ENCODE data around the gene CACNA1D.

Gene CACNA1D

DNA sequence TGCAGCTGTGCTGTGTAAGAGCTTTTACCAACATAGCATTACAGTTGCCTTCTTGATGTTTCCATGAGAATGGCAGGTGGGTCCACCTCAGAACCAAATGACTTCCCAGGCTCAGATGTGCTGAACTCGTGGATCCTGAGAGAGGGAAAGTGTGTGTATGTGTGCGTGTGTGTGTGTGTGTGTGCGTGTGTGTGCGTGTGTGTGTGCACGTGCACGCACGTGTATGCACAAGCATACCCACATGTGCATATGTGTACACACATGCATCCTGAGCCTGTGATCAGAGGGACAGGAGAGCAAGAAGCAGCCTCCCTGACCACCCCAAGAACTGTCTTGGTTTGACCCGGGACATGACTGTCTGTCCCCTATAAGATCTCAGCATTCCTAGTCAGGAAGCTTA is 303.7 kb downstream of the CACNA1D start:
- Histone ChIP-seq H3K4me3 (ENCODE audit: extremely low read depth, insufficient read depth, low read length, poor library complexity, severe bottlenecking) (no peak overlapping the region), H3K9me3 (ENCODE audit: control insufficient read depth, low read length) (no peaks in the 10 kb centered on the region), H3K4me1 (ENCODE audit: control insufficient read depth, insufficient read depth, low read length, poor library complexity, severe bottlenecking) (peaks cover 7% of the 10 kb centered on the region), H3K36me3 (ENCODE audit: control insufficient read depth, insufficient read depth, low read length) (no peaks in the 10 kb centered on the region), H3K27ac (ENCODE audit: low read depth, low read length, severe bottlenecking) (no peak overlapping the region)
- 84 to 85% methylated on average over 6 of the region's 8 CpGs for WGBS, 2 experiments (ENCODE audit: insufficient coverage in 2 of 2)

DNA sequence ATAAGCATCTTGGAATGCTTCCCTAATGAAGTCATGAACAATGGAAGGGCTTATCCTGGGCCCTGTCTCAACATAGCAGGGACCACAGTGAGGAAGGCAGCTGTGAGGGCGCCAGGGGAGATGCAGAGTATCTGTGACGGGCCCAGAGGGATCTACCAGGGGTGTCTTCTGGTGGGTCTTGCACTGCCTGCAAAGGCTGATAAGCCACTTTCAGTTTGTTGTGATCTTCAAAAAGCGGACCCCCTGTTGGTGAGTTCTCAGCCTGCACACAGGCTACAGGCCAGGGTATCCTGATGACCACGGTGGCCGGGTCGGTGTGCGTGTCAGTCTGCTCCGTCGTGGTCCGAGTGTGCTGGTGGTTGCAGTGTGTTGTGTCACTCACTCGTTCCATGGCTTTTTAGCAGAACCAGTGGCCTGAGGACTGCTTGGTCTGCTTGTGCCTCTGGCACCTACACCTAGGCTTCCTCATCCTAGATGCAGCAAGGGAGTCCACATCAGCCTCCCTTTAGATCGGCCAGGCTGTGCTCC is 305.0 kb downstream of the CACNA1D start:
- no peak overlapping the region for H3K27ac ChIP-seq (ENCODE audit: low read depth, low read length, severe bottlenecking)

DNA sequence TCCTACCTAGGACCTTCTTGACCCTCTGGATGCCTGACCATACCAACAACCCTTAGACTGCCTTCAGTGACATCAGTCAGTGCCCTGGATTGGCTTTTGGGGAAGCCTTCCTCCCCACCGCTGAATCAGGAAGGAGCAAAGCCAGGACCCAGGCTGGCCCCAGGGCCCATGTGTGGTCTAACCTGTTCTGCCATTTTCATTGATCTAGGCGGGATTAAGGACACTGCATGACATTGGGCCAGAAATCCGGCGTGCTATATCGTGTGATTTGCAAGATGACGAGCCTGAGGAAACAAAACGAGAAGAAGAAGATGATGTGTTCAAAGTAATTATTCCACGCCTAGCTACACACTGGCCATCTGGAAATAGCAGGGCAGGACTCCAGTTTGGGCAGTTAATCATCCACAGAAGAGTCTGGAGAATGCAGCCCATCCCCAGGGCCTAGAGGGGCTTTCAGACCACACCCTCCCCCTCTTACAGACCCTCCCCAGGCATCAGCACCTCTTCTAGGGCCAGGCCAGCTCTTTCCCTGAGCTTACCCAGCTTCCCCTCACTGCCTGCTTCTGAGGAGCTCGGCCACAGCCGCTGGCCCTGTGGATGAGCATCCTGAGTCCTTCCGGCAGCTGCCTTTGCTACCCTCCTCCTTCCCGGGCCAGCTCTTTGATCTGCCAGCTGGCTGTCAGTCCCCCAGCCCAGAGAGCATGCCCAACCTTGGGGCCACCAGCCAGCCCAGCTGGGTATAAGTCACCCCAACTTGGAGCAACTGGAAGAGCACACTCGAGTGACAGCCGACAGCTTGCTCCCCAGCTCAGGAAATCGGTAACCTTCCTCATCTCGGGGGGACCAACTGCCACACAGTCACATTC is 305.9 kb downstream of the CACNA1D start:
- 91% methylated on average over 15 to 16 of the region's 16 CpGs for WGBS, 2 experiments (ENCODE audit: insufficient coverage in 2 of 2)
- Histone ChIP-seq H3K36me3 (ENCODE audit: control insufficient read depth, insufficient read depth, low read length) (no peaks in the 10 kb centered on the region), H3K27ac (ENCODE audit: low read depth, low read length, severe bottlenecking) (no peak overlapping the region), H3K9me3 (ENCODE audit: control insufficient read depth, low read length) (no peaks in the 10 kb centered on the region), H3K4me1 (ENCODE audit: control insufficient read depth, insufficient read depth, low read length, poor library complexity, severe bottlenecking) (peaks cover 17% of the 10 kb centered on the region), H3K4me3 (ENCODE audit: extremely low read depth, insufficient read depth, low read length, poor library complexity, severe bottlenecking) (no peak overlapping the region)

More for the DNA sequence above, 305.0 kb downstream of the CACNA1D start:
- no peak overlapping the region for H3K4me3 ChIP-seq (ENCODE audit: extremely low read depth, insufficient read depth, low read length, poor library complexity, severe bottlenecking)
- H3K4me1 ChIP-seq (ENCODE audit: control insufficient read depth, insufficient read depth, low read length, poor library complexity, severe bottlenecking), result peaks cover 12% of the 10 kb centered on the region
- no peaks in the 10 kb centered on the region for H3K9me3 ChIP-seq (ENCODE audit: control insufficient read depth, low read length)
- WGBS, 2 experiments (ENCODE audit: insufficient coverage in 2 of 2), result 89 to 94% methylated on average over 11 to 12 of the region's 12 CpGs
- H3K36me3 ChIP-seq (ENCODE audit: control insufficient read depth, insufficient read depth, low read length), result no peaks in the 10 kb centered on the region

DNA sequence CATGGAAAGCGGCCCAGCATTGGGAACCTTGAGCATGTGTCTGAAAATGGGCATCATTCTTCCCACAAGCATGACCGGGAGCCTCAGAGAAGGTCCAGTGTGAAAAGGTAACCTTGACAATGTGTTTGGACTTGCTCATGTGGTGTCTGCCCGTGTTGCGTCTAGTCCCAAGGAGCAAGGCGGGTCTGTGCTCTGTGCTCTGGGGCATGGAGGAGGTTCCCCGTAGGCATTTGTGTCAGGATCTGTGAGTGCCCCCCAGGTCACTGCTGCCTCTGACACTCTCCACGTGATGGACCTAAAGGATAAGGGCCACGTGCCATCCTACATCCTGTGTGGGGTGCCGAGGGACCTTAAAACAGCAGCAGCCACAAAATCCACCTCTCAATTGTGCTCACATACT is 306.9 kb downstream of the CACNA1D start:
- peaks cover 23% of the 10 kb centered on the region for H3K4me1 ChIP-seq (ENCODE audit: control insufficient read depth, insufficient read depth, low read length, poor library complexity, severe bottlenecking)
- no peaks in the 10 kb centered on the region for H3K36me3 ChIP-seq (ENCODE audit: control insufficient read depth, insufficient read depth, low read length)
- H3K27ac ChIP-seq (ENCODE audit: low read depth, low read length, severe bottlenecking), result no peak overlapping the region
- H3K9me3 ChIP-seq (ENCODE audit: control insufficient read depth, low read length), result no peaks in the 10 kb centered on the region
- WGBS, 2 experiments (ENCODE audit: insufficient coverage in 2 of 2), result 91 to 96% methylated on average over 9 of the region's 9 CpGs
- no peak overlapping the region for H3K4me3 ChIP-seq (ENCODE audit: extremely low read depth, insufficient read depth, low read length, poor library complexity, severe bottlenecking)

DNA sequence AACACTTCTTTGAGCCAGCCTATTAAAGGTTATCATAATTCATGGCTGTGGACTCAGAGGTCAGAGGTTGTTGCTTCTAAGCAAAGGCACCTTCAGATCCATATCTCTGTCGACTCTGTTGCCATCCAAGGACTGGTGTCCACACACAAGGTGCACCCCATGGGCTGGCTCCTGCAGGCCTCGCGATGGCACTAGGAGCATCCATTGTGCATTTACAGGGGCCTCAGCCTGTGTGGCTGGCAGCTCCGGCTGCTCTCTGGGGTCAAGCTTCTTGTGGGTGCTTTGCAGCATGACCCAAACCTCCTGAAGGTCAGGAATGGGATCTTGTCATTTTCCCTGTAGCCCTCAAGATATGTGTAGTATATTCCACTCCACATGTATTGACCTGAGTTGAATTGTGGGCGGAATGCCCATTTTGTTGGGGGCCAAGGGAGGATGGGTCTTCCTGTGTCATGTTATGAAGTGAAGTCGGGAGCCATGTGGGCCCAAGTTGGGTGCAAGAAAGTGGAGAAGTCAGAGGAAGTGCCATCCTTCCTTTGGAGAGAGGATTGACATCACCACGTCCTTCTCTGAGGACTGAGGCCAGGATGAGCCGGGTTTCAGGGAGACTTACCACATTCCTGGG is 308.0 kb downstream of the CACNA1D start:
- Histone ChIP-seq H3K4me1 (ENCODE audit: control insufficient read depth, insufficient read depth, low read length, poor library complexity, severe bottlenecking) (peaks cover 26% of the 10 kb centered on the region), H3K4me3 (ENCODE audit: extremely low read depth, insufficient read depth, low read length, poor library complexity, severe bottlenecking) (no peak overlapping the region), H3K27ac (ENCODE audit: low read depth, low read length, severe bottlenecking) (no peak overlapping the region), H3K9me3 (ENCODE audit: control insufficient read depth, low read length) (no peaks in the 10 kb centered on the region), H3K36me3 (ENCODE audit: control insufficient read depth, insufficient read depth, low read length) (no peaks in the 10 kb centered on the region)
- WGBS, 2 experiments (ENCODE audit: insufficient coverage in 2 of 2), result 95 to 96% methylated on average over 5 to 7 of the region's 8 CpGs

DNA sequence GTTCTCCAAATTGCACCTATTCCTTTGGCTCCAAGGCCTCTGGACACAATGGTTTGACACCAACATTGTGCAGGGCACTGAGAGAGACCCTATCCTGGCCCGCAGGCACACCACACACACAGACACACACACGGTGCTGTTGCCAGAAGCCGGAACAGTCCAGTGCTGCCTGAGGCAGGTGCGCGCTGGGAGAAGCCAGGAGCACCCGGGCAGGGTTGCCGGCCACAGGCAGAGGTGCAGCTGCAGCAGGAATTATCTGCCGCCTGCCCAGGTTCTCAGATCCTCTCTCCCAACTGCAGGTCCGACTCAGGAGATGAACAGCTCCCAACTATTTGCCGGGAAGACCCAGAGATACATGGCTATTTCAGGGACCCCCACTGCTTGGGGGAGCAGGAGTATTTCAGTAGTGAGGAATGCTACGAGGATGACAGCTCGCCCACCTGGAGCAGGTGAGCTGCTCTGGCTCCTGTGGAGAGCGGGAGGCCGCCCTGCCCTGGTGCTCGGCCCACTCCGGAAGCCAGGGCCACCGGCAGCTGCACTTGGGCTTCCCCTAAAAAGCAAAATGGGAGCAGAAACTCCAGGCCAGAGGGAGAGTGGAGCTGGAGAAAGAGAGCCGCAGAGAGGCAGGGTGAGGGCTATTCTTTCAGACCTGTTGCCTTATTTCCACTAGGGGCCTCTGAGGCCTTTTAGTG is 308.9 kb downstream of the CACNA1D start:
- no peaks in the 10 kb centered on the region for H3K9me3 ChIP-seq (ENCODE audit: control insufficient read depth, low read length)
- no peak overlapping the region for H3K4me3 ChIP-seq (ENCODE audit: extremely low read depth, insufficient read depth, low read length, poor library complexity, severe bottlenecking)
- no peak overlapping the region for H3K27ac ChIP-seq (ENCODE audit: low read depth, low read length, severe bottlenecking)
- WGBS, 2 experiments (ENCODE audit: insufficient coverage in 2 of 2), result 91% methylated on average over 15 to 18 of the region's 18 CpGs
- H3K4me1 ChIP-seq (ENCODE audit: control insufficient read depth, insufficient read depth, low read length, poor library complexity, severe bottlenecking), result peaks cover 26% of the 10 kb centered on the region
- H3K36me3 ChIP-seq (ENCODE audit: control insufficient read depth, insufficient read depth, low read length), result no peaks in the 10 kb centered on the region

DNA sequence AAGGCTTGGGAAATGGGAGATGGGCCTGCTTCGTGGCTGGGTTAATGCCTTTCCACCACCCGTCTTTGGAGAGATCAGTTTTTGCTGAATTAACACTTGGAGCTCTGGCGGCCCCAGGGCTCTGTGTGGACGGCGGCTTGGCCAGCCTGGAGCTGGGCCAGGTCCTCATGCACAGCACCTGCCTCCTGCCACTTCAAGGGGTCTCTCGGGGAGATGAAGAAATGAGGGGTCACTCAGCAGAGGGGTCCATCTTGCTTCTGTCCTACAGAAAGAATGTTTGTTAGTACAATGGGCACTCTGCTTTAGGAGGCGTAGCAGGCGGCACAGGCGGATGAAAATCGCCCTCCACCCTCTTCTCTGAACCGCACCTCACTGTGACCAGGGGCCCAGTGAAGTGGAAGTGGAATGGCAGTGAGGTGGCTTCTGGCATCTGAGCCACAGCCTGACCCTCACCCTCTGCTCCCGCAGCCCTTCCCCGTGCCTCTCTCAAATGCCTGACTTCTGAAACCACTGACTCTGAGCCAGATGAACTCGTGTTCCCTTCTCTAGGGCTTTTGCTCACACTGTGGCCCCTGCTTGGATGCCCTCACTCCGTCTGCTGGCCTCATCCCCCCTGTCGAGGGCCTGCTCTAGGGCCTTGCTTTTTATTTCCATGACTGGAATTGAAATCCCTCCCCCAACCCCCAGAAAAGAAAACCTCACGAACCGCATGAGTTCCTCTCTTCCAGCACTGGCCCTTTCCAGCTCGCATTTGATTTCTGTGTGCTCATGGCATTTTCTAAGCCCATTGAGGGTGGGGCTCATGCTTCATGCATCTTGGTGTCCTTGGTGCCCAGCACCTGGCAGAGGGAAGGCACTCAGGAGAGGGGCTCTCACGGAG is 309.6 kb downstream of the CACNA1D start:
- no peaks in the 10 kb centered on the region for H3K36me3 ChIP-seq (ENCODE audit: control insufficient read depth, insufficient read depth, low read length)
- H3K9me3 ChIP-seq (ENCODE audit: control insufficient read depth, low read length), result no peaks in the 10 kb centered on the region
- WGBS, 2 experiments (ENCODE audit: insufficient coverage in 2 of 2), result 86 to 92% methylated on average over 15 to 18 of the region's 20 CpGs
- no peak overlapping the region for H3K4me3 ChIP-seq (ENCODE audit: extremely low read depth, insufficient read depth, low read length, poor library complexity, severe bottlenecking)
- peak overlapping the region; percentile 69 for H3K27ac ChIP-seq (ENCODE audit: low read depth, low read length, severe bottlenecking)
- peaks cover 23% of the 10 kb centered on the region for H3K4me1 ChIP-seq (ENCODE audit: control insufficient read depth, insufficient read depth, low read length, poor library complexity, severe bottlenecking)

DNA sequence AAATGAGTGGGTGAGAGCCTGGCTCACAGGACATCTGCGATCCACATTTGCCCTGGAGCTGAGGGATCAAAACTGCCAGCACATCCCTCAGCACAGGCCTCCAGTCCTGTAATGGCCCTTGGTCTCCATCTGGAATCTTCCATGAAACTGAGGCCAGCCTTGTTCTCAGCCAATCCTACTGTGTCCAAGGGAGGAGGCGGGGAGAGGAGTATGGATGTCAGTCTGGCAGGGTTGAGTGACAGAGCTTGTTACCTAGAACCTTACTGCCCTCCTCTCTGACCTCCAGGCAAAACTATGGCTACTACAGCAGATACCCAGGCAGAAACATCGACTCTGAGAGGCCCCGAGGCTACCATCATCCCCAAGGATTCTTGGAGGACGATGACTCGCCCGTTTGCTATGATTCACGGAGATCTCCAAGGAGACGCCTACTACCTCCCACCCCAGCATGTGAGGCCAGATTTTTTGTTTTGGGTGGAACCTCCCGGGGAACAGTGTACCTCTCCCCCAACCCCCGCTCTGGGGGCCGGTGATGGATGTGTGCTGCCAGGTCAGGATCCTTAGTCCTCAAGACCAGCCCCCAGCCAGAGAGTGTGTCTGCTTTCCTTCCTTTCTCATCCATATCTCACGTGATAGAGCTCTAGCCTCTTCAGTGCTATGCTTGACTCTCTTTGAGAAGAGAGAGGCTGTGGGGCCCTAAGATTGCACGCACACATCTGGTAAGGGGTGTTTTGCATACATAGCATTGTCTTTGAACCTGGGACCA is 310.5 kb downstream of the CACNA1D start:
- Histone ChIP-seq H3K9me3 (ENCODE audit: control insufficient read depth, low read length) (no peaks in the 10 kb centered on the region), H3K27ac (ENCODE audit: low read depth, low read length, severe bottlenecking) (peak overlapping the region; percentile 69), H3K4me3 (ENCODE audit: extremely low read depth, insufficient read depth, low read length, poor library complexity, severe bottlenecking) (no peak overlapping the region), H3K4me1 (ENCODE audit: control insufficient read depth, insufficient read depth, low read length, poor library complexity, severe bottlenecking) (peaks cover 22% of the 10 kb centered on the region), H3K36me3 (ENCODE audit: control insufficient read depth, insufficient read depth, low read length) (no peaks in the 10 kb centered on the region)
- WGBS, 2 experiments (ENCODE audit: insufficient coverage in 2 of 2), result 67 to 73% methylated on average over 5 to 8 of the region's 14 CpGs

DNA sequence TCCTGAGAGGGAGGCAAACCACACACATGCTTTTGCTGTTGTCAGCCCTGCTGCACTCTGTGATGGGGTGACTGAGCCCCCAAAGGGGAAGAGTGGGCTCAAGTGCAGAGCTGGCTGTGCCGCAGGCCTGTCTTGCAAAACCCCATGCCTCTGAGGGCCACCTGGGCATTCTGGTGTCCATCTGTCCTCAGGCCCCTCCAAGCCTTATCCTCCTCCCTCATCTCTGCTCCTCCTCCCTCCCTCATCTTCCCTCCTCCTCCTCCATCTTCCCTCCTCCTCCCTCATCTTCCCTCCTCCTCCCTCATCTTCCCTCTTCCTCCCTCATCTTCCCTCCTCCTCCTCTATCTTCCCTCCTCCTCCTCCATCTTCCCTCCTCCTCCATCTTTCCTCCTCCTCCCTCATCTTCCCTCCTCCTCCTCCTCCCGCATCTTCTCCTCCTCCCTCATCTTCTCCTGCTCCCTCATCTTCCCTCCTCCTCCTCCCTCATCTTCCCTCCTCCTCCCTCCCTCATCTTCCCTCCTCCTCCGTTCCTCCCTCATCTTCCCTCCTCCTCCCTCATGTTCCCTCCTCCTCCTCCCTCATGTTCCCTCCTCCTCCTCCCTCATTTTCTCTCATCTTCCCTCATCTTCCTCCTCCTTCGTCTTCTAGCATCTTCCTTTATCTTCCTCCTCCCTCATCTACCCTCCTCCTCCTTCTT is 311.2 kb downstream of the CACNA1D start:
- no peaks in the 10 kb centered on the region for H3K36me3 ChIP-seq (ENCODE audit: control insufficient read depth, insufficient read depth, low read length)
- H3K9me3 ChIP-seq (ENCODE audit: control insufficient read depth, low read length), result no peaks in the 10 kb centered on the region
- peak overlapping the region; percentile 69 for H3K27ac ChIP-seq (ENCODE audit: low read depth, low read length, severe bottlenecking)
- 88 to 90% methylated on average over 3 to 4 of the region's 4 CpGs for WGBS, 2 experiments (ENCODE audit: insufficient coverage in 2 of 2)
- peaks cover 22% of the 10 kb centered on the region for H3K4me1 ChIP-seq (ENCODE audit: control insufficient read depth, insufficient read depth, low read length, poor library complexity, severe bottlenecking)
- no peak overlapping the region for H3K4me3 ChIP-seq (ENCODE audit: extremely low read depth, insufficient read depth, low read length, poor library complexity, severe bottlenecking)
